GM12891 (cell line): ENCODE data around the gene TRIM60.

Source experiments
- POLR2A ChIP-seq: IDR thresholded peaks from 2 replicates; pipeline ENCODE4 v1.6.1; 2011; ENCODE audit warnings: low read depth, low read length, control low read depth
- POLR2AphosphoS5 ChIP-seq: IDR thresholded peaks from 2 replicates; pipeline ENCODE4 v1.6.1; 2011; ENCODE audit warnings: low read depth, low read length, control low read depth
- TAF1 ChIP-seq: IDR thresholded peaks from 2 replicates; pipeline ENCODE4 v1.6.1; 2011; ENCODE audit warnings: low read depth, low read length, control low read depth

DNA sequence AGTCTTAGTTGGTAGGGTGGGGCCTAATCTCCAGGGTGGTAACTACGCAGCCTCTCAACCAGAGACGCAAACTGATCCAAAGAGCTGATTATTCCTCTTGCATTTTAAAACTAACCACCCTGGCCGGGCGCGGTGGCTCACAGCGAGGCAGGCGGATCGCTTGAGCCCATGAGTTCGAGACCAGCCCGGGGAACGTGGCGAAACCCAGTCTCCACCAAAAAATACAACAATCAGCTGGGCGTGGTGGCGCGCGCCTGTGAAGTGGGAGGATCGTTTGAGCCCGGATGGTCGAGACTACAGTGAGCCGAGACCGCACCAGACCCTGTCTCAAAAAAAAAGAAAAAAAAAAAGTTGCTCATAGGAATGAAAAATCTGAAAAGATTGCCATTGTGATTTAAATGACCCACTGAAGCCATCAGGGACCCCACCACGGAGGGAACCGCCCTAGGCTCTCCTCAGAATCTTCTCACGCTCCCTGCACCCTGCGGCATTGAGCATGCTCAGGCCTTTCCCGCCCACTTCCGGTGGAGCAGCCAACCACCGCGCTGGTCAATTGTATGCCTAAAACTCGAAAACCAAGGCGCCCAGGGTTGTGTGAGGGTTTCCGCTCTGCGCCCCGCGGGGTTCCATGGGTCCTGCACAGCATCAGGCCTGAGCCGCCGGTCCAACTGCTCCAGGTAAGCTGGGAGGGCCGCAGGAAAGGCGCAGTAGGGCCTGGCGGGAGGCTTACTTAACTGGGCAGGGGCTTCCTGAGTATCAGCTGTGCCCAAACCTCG lies at the start of gene TRIM60:
- TF ChIP-seq TAF1 = no peak
- TF ChIP-seq POLR2AphosphoS5 = no peak
- no peak for TF ChIP-seq POLR2A
